ENCODE data around the gene ZGLP1.

Gene ZGLP1

DNA sequence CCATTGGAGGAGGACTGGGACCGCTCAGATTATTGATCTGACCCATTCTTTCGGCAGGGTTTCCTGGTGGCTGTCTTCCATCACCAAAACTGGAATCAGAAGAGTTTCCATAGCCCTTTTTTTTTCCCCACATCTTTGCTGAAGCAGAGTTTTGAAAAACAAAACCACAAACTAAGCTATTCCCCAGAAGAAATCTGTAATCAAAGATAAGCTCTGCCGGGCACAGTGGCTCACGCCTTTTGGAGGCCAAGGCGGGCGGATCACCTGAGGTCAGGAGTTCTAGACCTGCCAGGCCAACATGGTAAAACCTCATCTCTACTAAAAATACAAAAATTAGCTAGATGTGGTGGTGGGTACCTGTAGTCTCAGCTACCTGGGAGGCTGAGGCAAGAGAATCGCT, 42.9 kb downstream of the ZGLP1 start:
- TF ChIP-seq SIN3A (IDR thresholded peaks at IDR 0.05; ENCODE audit: borderline replicate concordance, insufficient read depth, low read length), result no peak
- no peak for TF ChIP-seq TAF1 (IDR thresholded peaks at IDR 0.05; ENCODE audit: borderline replicate concordance, insufficient read depth, low read length)
- TF ChIP-seq POLR2AphosphoS5 (IDR thresholded peaks at IDR 0.05; ENCODE audit: low read depth, low read length), result no peak

GRCh38 chr19:10262771-10263170, 46.8 kb downstream of the ZGLP1 start:
- no peak for TF ChIP-seq REST (IDR thresholded peaks at IDR 0.05; ENCODE audit: insufficient read depth in 1 of 2, low read depth in 2 of 2, low read length in 2 of 2)
- TF ChIP-seq SIN3A (IDR thresholded peaks at IDR 0.05; ENCODE audit: borderline replicate concordance, insufficient read depth, low read length), result no peak
- no peak for TF ChIP-seq POLR2AphosphoS5 (IDR thresholded peaks at IDR 0.05; ENCODE audit: low read depth, low read length)
- no peak for TF ChIP-seq FOXP2 (optimal IDR thresholded peaks at IDR 0.05; ENCODE audit: borderline replicate concordance, extremely low read depth, extremely low read length, insufficient read depth)
- TF ChIP-seq TAF1 (IDR thresholded peaks at IDR 0.05; ENCODE audit: borderline replicate concordance, insufficient read depth, low read length), result no peak

- TF ChIP-seq POLR2AphosphoS5 (IDR thresholded peaks at IDR 0.05; ENCODE audit: low read depth, low read length) (no peak), SIN3A (IDR thresholded peaks at IDR 0.05; ENCODE audit: borderline replicate concordance, insufficient read depth, low read length) (no peak), REST (IDR thresholded peaks at IDR 0.05; ENCODE audit: insufficient read depth in 1 of 2, low read depth in 2 of 2, low read length in 2 of 2) (no peak), TAF1 (IDR thresholded peaks at IDR 0.05; ENCODE audit: borderline replicate concordance, insufficient read depth, low read length) (no peak), FOXP2 (optimal IDR thresholded peaks at IDR 0.05; ENCODE audit: borderline replicate concordance, extremely low read depth, extremely low read length, insufficient read depth) (no peak)
These were observed 49.5 kb downstream of the ZGLP1 start for GRCh38 chr19:10260141-10260584.

DNA sequence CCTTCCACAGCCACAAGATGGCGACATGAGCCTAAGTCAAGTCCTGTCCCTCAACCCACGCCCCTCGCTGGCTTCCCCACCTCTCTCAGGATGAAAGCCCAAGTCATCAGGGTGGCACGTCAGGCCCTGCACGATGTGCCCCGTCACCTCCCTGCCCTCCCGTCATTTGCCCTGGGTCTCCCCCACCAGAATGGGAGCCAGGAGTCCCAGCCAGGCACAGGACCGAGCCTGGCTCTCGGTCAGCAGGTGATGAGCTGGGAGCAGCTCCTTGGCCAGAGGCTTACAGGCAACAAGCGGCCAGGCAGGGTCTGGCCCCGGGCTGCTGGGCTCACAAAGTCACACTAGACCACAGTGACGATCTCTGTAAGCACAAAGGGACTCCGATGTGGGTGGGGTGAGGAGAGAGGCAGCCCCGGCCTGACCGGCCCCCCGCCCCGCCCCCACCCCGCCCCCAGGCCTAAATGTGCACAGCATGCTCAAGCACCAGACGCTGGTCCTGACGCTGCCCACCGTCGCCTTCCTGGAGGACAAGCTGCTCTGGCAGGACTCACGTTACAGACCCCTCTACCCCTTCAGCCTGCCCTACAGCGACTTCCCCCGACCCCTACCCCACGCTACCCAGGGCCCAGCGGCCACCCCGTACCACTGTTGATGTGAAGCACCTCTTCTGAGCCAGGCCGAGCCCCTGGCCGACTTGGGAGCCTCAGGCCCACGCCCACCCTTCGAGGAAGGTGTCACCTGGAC, 50.3 kb downstream of the ZGLP1 start:
- TF ChIP-seq FOXP2 (optimal IDR thresholded peaks at IDR 0.05; ENCODE audit: borderline replicate concordance, extremely low read depth, extremely low read length, insufficient read depth), result no peak
- TF ChIP-seq REST (IDR thresholded peaks at IDR 0.05; ENCODE audit: insufficient read depth in 1 of 2, low read depth in 2 of 2, low read length in 2 of 2), result no peak
- TF ChIP-seq SIN3A (IDR thresholded peaks at IDR 0.05; ENCODE audit: borderline replicate concordance, insufficient read depth, low read length), result no peak
- TF ChIP-seq TAF1 (IDR thresholded peaks at IDR 0.05; ENCODE audit: borderline replicate concordance, insufficient read depth, low read length), result no peak
- TF ChIP-seq POLR2AphosphoS5 (IDR thresholded peaks at IDR 0.05; ENCODE audit: low read depth, low read length), result no peak

DNA sequence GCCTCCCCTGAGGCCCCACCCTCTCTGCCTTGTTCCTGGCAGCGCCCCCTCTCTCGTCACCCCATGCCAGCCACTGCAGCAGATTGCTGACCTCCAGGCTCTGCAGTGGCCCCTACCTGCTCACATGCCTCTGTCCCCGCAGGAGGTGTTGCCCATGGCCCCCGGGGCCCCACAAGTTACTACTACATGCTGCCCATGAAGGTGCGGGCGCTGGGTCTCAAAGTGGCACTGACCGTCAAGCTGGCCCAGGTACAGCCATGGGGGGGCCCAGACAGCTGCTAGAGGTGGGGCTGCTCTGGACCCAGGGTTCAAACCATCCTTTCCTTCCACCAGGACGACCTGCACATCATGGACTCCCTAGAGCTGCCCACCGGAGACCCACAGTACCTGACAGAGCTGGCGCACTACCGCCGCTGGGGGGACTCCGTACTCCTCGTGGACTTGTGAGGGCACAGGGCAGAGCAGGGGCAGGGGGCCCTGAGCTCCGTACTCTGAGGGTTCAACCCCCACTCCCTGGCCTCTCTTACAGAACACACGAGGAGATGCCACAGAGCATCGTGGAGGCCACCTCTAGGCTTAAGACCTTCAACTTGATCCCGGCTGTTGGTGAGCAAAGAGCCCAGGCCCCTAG, 51.4 kb downstream of the ZGLP1 start:
- TF ChIP-seq FOXP2 (optimal IDR thresholded peaks at IDR 0.05; ENCODE audit: borderline replicate concordance, extremely low read depth, extremely low read length, insufficient read depth) (no peak), SIN3A (IDR thresholded peaks at IDR 0.05; ENCODE audit: borderline replicate concordance, insufficient read depth, low read length) (no peak), POLR2AphosphoS5 (IDR thresholded peaks at IDR 0.05; ENCODE audit: low read depth, low read length) (no peak)
